Measurements from ENCODE around the gene TIMMDC1. TPM values are rescaled to one million over a fixed set of nuclear protein-coding genes. Genes with fewer than 3 reads are reported as not detected.

Gene TIMMDC1
- total and polyA plus RNA-seq, 9 of the 15 experiments (the other 6 are each of a cell fraction or from before 2014, with no cell fraction given): 62.1 to 226 (median 86.6) TPM

- TF ChIP-seq ARID1B (IDR thresholded peaks at IDR 0.05) (peak; percentile 52), CBFA2T3 (IDR thresholded peaks at IDR 0.05) (peak; percentile 44), MGA (IDR thresholded peaks at IDR 0.05) (peak; percentile 27; the same call in 1 of the 2 replicates), NR2C1 (IDR thresholded peaks at IDR 0.05) (no peak), NR2C1 (tag; IDR thresholded peaks at IDR 0.05) (0 out of 2 replicates have a peak, but pooled peaks have one; percentile 8), ZNF165 (CRISPR knock-in tag; IDR thresholded peaks at IDR 0.05; ENCODE audit: borderline replicate concordance) (no peak), RCOR1 (IDR thresholded peaks at IDR 0.05; ENCODE audit: borderline replicate concordance in 1 of 2, low read depth in 2 of 2, low read length in 2 of 2) (peak in 1 of 2 experiments; percentile 36; a peak in 1 of 4 replicates), GABPA (tag; conservative IDR thresholded peaks at IDR 0.05; ENCODE audit: low read depth) (peak; percentile 29; the same call in 1 of the 2 replicates), CGGBP1 (CRISPR knock-in tag; IDR thresholded peaks at IDR 0.05) (no peak), BRD9 (IDR thresholded peaks at IDR 0.05; ENCODE audit: low read depth, partially characterized antibody) (no peak), KDM5B (IDR thresholded peaks at IDR 0.05; ENCODE audit: insufficient replicate concordance, low read depth, low read length) (no peak), TAL1 (IDR thresholded peaks at IDR 0.05) (peak; percentile 9; the same call in 1 of the 2 replicates), MED1 (CRISPR knock-in tag; IDR thresholded peaks at IDR 0.05; ENCODE audit: borderline replicate concordance) (no peak), EGR1 (conservative IDR thresholded peaks at IDR 0.05) (no peak), ETV1 (tag; conservative IDR thresholded peaks at IDR 0.05; ENCODE audit: low read depth) (peak; percentile 45), NFXL1 (CRISPR knock-in tag; IDR thresholded peaks at IDR 0.05) (no peak), TBL1XR1 (IDR thresholded peaks at IDR 0.05; ENCODE audit: low read length in 2 of 2) (0 out of 4 replicates have a peak, but pooled peaks of 1 of the 2 experiments have one; percentile 22)
Observed at GRCh38 chr3:119508172-119508845, 10.0 kb downstream of the TIMMDC1 start (continued).
